ENCODE data around the gene CTTN.
"Not testable (repeated sequence)": the region's sequence is repeated elsewhere in the genome, so short reads cannot be mapped to it uniquely, and the experiment has no call there.

Gene CTTN

DNA sequence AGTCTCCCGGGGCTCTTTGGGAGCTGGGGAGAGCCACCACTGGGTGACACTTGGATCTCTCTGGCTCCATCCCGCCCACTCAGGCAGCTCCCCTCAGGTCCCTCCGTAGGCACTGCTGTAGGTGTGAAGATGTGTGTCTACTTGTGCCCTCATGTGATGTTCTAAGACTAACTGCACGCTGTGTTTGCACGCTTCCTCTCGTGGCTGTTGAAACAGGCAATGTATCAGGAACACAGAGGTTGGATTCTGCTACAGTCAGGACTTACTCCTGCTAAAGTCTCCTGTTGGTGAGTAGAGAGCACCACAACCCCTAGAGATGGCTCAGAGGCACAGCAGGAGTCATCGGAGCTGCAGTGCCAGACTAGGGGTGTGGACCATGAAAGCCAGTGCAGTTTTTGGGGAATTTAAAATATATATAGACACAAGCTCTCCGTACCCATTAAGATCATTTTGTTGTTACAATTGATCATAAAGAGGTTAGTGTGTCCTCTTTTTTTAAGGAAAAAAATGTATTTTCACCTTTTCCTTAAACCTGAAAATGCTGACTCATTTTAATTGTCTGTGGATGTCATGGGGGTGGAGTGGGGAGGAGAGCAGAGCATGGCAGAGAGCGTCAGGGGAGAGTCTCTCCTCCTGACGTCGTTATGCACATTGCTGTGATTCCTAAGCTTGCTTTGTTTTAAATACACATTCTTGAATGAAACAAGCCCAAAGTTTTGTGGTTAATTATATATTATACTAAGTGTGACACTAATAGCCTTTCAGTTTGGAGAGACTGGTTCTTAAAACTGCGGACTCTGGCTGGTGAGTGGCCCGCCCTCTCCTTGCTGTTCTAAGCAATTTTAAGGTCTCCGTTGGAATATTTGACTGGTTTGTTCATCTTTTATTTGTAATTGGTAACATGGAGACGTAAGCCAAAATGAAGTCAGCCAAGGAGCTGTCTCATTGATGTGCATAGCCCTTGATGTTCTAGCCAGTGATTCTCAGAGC, 16.2 kb upstream of the CTTN start:
- DNase-seq = no peak

GRCh38 chr11:70383664-70384565, 14.4 kb upstream of the CTTN start:
- no peak for DNase-seq

DNA sequence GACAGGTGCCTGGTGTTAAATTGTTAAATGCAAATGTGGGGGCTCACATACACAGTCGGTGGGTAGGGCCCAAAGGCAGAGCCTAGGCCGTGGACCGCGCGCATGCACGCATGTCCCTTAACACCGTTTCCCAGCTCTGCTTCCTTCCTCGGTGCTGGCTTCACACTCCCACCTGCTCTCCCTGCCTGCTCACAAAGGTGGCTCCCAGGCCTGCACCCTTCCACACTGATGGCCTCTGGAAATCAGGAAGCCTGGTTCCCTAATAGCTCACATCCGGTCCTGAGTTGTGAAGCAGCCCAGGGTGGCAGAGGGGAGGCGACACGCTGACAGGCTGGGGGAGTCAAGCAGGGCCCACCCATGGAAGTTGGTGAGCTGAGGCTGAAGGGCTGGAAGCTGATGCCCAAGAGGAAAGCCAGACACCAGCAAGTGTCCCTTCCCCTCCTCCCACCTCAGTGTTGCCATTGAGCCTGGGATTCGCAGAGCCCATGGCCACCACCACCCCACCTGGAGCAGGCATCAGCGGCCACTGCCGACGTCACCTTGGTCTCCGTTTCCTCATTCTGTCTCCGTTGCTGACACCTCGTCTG, 13.7 kb upstream of the CTTN start:
- no peak for DNase-seq

- no peak for DNase-seq
Observed at GRCh38 chr11:70387564-70387963, 10.8 kb upstream of the CTTN start.

- no peak for DNase-seq
Observed at GRCh38 chr11:70389201-70389600, 9.1 kb upstream of the CTTN start.

DNA sequence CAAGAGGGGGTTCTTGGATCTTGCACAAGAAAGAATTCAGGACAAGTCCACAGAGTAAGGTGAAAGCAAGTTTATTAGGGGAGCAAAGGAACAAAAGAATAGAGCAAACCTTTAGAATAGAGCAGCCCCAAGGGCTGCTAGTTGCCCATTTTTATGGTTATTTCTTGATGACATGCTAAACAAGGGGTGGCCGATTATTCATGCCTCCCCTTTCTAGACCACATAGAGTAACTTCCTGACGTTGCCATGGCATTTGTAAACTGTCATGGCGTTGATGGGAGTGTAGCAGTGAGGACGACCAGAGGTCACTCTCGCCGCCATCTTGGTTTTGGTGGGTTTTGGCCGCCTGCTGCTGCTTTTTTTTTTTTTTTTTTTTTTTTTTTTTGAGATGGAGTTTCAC, 7.4 kb upstream of the CTTN start:
- DNase-seq = not testable (repeated sequence)

GRCh38 chr11:70394211-70394950, 3.9 kb upstream of the CTTN start:
- no peak for DNase-seq

- DNase-seq = no peak
Observed at GRCh38 chr11:70397336-70397982, 870 bp upstream of the CTTN start.

DNA sequence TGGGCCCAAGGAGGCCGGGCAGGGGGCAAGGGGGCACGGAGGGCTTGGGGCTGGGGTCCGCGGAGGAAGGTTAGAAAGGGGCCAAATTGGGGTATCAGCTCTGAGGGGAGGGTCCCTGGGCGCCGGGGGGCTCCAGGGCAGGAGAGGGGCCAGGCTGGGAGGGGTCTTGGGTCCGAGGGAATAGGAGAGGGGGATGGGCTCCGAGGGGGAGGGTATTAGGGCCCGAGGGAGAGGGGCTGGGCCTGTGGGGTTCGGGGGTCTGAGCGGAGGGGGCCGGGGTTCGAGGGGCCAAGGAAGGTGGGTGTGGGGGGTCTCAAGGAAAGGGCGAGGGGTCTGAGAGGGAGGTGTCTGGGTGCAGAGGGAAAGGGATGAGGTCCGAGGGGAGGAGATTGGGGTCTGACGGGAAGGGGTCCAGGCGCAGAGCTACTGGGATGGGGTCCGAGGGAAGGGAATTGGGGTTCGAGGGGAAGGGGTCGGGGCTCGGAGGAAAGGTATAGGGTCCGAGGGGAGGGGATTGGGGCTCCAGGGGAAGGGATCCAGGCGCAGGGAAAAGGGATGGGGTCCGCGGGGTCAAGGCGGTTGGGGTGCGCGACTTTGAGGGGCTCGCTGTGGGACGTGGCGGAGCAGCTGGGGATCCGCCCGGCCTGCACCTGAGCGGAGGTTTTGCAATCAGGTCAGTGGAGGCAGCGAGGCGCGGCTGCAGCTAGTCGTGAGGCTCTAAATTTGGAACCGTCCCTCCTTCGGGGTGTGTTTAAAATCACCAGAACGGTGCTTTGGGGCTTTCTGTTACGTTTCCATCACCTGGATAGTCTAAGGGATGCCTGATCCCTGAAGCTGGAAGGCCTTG, 728 bp downstream of the CTTN start:
- DNase-seq = no peak

- no peak for DNase-seq
Observed at GRCh38 chr11:70399681-70400112, 1.4 kb downstream of the CTTN start.

- no peak for DNase-seq
Observed at GRCh38 chr11:70400643-70401042, 2.3 kb downstream of the CTTN start.

- no peak for DNase-seq
Observed at GRCh38 chr11:70402016-70402415, 3.7 kb downstream of the CTTN start.

DNA sequence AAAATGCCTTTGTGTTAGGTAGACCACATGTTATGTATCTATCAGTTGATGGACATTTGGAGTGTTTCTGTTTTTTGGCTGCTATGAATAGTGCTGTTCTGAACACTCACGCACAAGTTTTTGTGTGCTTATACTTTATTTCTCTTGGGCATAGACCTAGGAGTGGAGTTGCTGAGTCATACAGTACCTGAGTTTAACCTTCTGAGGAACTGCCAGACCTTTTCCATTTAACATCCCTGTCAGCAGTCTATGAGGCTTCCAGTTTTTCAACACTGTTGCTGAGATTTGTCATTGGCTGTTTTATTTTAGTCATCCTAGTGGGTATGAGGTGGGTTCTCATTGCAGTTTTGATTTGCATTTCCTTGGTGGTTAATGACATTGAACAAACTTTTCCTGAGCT, 4.4 kb downstream of the CTTN start:
- no peak for DNase-seq

DNA sequence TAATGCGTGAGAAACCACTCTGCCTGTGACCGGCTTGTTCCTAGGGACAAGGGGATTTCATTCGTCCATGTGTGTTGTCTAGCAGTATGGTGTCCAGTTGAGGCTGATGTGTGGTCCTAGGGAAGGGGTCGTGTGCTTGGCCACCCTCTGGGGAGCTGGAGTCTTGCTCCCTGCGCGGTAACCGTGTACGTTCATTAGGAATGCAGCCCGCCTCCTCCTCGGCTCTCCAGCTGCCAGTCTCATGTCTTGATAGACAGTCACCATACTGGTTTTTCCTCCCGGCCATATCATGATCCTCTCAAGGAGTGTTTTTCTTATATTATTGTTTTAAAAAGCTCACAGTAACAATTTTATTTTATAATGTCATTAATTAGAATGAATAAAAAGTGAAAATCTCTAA, 5.9 kb downstream of the CTTN start:
- no peak for DNase-seq

DNA sequence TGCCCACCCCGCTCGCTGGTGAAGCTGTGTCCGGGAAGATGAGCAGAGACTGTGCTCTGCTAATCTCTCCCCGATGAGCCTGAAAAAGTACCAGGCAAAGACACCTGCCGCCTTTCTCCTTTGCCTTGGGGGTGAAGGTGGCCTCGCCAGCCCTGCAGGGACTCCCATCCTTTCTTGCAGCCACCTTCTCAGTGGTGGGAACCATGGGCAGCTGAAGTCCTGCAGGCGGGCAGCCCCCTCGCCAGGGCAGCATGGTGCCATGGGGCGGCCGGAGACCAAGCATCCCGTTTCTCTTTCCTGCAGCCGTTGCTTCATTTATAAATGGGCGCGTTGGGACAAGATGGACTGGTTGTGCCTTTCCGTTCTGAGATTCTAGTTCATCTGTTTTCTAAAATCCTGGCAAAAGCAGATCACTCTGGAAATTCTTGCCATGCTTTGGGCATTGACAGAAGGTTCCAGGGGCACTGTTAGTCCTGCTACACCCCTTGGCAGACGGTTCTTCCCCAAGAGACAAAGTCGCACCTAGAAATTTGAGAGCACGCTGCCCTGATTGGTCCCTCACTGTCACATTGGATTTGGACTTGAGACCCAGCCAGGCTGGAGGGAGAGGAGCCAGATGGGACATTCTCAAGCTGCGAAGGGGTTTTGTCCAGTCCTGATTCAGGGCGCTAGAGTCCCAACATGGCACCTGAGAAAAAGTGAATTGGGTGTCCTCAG, 7.5 kb downstream of the CTTN start:
- no peak for DNase-seq

DNA sequence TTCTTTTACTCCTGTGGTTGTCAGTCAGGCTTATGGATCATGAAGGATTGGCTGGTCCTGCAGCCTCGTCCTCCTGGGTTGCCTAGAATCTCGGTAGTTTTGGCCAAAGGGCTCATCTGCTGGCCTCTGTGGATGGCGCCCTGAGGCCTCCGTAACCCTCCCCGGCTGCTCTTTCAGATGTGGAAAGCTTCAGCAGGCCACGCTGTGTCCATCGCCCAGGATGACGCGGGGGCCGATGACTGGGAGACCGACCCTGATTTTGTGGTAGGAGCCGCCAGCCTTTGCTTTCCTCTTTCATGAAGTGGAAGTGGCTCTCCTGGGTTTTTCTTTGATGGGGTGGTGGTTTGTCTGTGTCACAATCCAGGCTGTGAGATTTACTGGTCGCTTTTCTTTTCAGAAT, 8.8 kb downstream of the CTTN start:
- DNase-seq = no peak

DNA sequence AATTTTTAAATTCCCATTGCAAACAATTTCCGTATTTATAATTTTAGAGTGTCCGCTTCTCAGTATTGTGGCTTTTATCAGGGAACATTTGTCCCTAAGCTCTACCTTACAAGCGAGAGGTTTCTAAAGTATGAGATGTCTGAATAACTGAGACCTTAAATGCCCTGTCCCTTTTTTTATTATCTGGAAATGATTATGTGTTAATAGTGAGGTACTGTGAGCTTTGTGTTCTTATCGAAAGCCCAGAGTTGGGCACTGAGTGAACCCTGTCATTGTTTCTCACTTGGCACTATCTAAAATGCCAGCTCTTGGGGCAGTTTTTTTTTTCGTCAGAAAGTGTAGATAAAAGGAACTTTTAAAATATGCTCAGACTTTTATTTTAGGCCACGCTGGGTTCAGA, 9.5 kb downstream of the CTTN start:
- DNase-seq = no peak

GRCh38 chr11:70408326-70408725, 10.0 kb downstream of the CTTN start:
- DNase-seq = not testable (repeated sequence)

- no peak for DNase-seq
Observed at GRCh38 chr11:70409437-70409836, 11.1 kb downstream of the CTTN start.

DNA sequence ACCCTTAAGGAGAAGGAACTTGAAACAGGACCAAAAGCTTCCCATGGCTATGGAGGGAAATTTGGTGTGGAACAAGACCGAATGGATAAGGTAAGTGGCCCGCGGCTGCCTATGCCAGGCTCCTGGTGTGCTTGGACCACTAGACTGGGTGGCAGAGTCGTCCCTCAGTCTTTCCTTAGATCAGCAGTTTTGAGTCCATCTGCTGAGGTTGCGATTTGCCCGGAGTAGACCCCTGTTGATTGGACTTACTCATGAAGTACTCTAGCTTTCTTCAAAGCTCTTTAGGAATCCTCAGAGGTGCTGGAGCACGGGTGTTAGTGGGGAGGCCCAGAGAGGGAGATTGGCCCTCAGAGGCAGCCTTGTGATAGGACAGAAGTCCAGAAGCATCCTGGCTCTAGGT, 11.5 kb downstream of the CTTN start:
- no peak for DNase-seq

All from NCI-H2029 treated with DMSO at 0.1 percent for 48 hours (cell line).